ENCODE data around the gene AP1B1.

DNA sequence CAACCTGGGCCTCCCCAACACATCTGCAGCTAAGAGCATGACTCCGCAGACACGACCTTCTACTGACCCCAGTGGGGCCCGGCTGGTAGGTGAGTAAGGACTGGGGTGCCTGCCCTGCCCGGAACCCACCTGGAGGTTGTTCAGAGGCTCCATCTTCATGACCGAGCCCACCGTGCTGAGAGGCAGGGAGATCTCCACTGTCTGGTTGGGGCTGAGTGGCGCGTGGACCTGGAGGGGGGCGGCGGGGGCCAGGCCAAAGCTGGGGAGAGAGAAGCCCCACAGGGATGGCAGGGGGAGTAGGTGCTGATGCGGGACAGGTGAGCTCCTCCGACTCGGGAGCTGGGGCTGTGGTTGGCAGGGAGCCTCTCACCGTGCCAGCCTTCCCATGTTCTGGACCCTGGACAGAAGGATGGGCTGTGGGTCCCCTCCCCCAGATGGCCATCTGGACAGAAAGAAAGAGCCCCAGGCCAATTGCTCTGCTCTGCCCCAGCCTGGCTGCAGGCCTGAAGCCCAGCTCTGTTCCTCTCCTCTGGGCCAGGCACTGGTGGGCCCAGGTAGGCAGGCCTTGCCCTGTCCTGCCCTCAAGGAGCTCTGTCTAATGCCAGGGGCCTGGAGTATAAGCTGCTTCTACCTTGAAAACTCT lies 56.6 kb downstream of the AP1B1 start:
- TF ChIP-seq CTCF (conservative IDR thresholded peaks at IDR 0.05) = no peak
- TF ChIP-seq ZFX (IDR thresholded peaks at IDR 0.05) = no peak
